ENCODE results near the gene EMC1. TPM values are rescaled to one million over a fixed set of nuclear protein-coding genes. Genes with fewer than 3 reads are reported as not detected.

Gene EMC1
- total RNA-seq, 2 experiments from 2014 or later, result 41.3 to 50.1 TPM

DNA sequence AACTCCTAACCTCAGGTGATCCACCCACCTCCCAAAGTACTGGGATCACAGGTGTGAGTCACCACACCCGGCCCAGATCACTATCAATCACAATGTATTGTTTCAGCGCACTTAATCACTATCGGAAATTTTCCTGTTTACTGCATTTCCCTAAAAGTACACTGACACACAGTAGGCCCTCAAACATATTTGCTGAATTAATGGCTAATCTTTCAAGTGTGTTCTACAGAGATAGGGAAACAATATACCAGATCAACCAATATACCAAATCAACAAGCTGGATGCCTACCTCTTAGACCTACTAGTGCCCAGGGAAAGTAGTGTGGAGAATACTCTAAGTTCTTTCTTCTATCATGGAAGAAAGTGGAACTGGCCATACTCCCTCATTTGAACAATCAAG is 58.3 kb downstream of the EMC1 start:
- no peak overlapping the region for H3K4me2 ChIP-seq (ENCODE audit: low read length)
- ChIA-PET CTCF (ENCODE audit: unreplicated experiment) (no interaction called here), POLR2A (no interaction called here)
- no peaks in the 10 kb centered on the region for H4K20me1 ChIP-seq (ENCODE audit: insufficient read depth, low read length)
- H3K4me3 ChIP-seq (ENCODE audit: low read depth, low read length, poor library complexity, severe bottlenecking), result no peak overlapping the region
- intact Hi-C loops (cut with micrococcal nuclease; ENCODE audit: unreplicated experiment), result no loop called here
- DNase-seq (ENCODE audit: low spot score), result no peak
- no peaks in the 10 kb centered on the region for H3K9me3 ChIP-seq (ENCODE audit: low read length)
- H3K4me1 ChIP-seq (ENCODE audit: insufficient read depth, low read length, poor library complexity, severe bottlenecking), result no peaks in the 10 kb centered on the region
- H3K9me2 ChIP-seq (ENCODE audit: insufficient read depth, low read length), result no peaks in the 10 kb centered on the region
- H3K79me2 ChIP-seq (ENCODE audit: insufficient read depth, low read depth, low read length), result no peaks in the 10 kb centered on the region
- H3K27ac ChIP-seq (ENCODE audit: low read depth, low read length, poor library complexity, severe bottlenecking), result no peak overlapping the region
- peaks cover 89% of the 10 kb centered on the region for H3K36me3 ChIP-seq (ENCODE audit: insufficient read depth, low read length)
- TF ChIP-seq, protein P1, sequence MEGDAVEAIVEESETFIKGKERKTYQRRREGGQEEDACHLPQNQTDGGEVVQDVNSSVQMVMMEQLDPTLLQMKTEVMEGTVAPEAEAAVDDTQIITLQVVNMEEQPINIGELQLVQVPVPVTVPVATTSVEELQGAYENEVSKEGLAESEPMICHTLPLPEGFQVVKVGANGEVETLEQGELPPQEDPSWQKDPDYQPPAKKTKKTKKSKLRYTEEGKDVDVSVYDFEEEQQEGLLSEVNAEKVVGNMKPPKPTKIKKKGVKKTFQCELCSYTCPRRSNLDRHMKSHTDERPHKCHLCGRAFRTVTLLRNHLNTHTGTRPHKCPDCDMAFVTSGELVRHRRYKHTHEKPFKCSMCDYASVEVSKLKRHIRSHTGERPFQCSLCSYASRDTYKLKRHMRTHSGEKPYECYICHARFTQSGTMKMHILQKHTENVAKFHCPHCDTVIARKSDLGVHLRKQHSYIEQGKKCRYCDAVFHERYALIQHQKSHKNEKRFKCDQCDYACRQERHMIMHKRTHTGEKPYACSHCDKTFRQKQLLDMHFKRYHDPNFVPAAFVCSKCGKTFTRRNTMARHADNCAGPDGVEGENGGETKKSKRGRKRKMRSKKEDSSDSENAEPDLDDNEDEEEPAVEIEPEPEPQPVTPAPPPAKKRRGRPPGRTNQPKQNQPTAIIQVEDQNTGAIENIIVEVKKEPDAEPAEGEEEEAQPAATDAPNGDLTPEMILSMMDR (conservative IDR thresholded peaks at IDR 0.05; ENCODE audit: low read length), result no peak
- no peak for TF ChIP-seq EZH2phosphoT487 (IDR thresholded peaks at IDR 0.05; ENCODE audit: borderline replicate concordance, low read depth, low read length)
- no peak overlapping the region for H2AFZ ChIP-seq (ENCODE audit: low read length)
- no TSS peak for BruUV-seq (replicated peaks)

DNA sequence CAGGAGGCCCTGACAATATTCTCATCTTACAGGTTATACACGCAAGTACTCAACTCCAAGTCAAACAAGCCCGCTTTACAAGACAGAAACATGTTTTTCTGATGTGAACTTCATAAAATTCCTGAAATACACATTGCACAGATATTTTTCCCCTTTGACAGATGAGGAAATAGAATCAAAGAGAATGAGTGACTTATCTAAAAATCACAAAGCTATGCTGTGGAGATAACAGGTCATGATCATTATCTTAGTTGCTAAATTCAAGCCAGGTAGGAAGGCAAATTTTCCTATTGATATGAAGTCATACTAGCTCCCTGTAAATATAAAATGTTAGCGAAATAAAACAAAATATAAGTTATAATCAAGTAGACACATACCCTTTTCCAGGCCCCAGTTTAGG is 59.5 kb downstream of the EMC1 start:
- no peaks in the 10 kb centered on the region for H3K79me2 ChIP-seq (ENCODE audit: insufficient read depth, low read depth, low read length)
- DNase-seq (ENCODE audit: low spot score), result no peak
- no peak overlapping the region for H3K4me2 ChIP-seq (ENCODE audit: low read length)
- H3K9me3 ChIP-seq (ENCODE audit: low read length), result no peaks in the 10 kb centered on the region
- H3K4me3 ChIP-seq (ENCODE audit: low read depth, low read length, poor library complexity, severe bottlenecking), result no peak overlapping the region
- H3K9me2 ChIP-seq (ENCODE audit: insufficient read depth, low read length), result no peaks in the 10 kb centered on the region
- TF ChIP-seq, protein P1 (conservative IDR thresholded peaks at IDR 0.05; ENCODE audit: low read length), result no peak
- no peak for TF ChIP-seq EZH2phosphoT487 (IDR thresholded peaks at IDR 0.05; ENCODE audit: borderline replicate concordance, low read depth, low read length)
- peaks cover 88% of the 10 kb centered on the region for H3K36me3 ChIP-seq (ENCODE audit: insufficient read depth, low read length)
- H4K20me1 ChIP-seq (ENCODE audit: insufficient read depth, low read length), result no peaks in the 10 kb centered on the region
- no TSS peak for BruUV-seq (replicated peaks)
- ChIA-PET CTCF (ENCODE audit: unreplicated experiment) (no interaction called here), POLR2A (interaction anchor here (1.0 kb wide), 1 partner anchor 9 kb away, joined by 4 read pairs; no protein-coding TSS in a partner anchor)
- H3K27ac ChIP-seq (ENCODE audit: low read depth, low read length, poor library complexity, severe bottlenecking), result no peak overlapping the region
- no peak overlapping the region for H2AFZ ChIP-seq (ENCODE audit: low read length)
- intact Hi-C loops (cut with micrococcal nuclease; ENCODE audit: unreplicated experiment), result no loop called here
- H3K4me1 ChIP-seq (ENCODE audit: insufficient read depth, low read length, poor library complexity, severe bottlenecking), result no peaks in the 10 kb centered on the region

DNA sequence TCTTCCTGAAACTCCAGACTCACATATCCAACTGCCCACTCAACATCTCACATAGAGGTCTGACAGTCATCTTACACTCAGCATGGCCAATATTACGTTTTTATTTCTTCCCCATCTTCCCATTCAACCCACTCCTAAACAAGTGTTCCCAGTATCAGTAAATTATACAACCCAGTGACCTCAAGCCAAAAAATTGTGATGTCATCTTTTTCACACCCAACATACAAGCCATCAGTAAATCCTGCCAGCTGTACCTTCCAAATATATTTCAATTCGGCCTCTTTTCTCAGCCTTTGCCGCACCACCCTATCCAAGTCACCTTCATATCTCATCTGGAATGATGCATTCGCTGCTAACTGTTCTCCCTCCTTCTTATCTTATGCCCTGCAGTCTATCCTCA is 60.9 kb downstream of the EMC1 start:
- Histone ChIP-seq H4K20me1 (ENCODE audit: insufficient read depth, low read length) (0 out of 2 replicates have a peak, but pooled peaks cover 3% of the 10 kb centered on the region), H3K27ac (ENCODE audit: low read depth, low read length, poor library complexity, severe bottlenecking) (no peak overlapping the region), H3K4me1 (ENCODE audit: insufficient read depth, low read length, poor library complexity, severe bottlenecking) (no peaks in the 10 kb centered on the region), H3K4me2 (ENCODE audit: low read length) (no peak overlapping the region), H3K9me2 (ENCODE audit: insufficient read depth, low read length) (no peaks in the 10 kb centered on the region), H3K36me3 (ENCODE audit: insufficient read depth, low read length) (peaks cover 88% of the 10 kb centered on the region), H2AFZ (ENCODE audit: low read length) (no peak overlapping the region), H3K79me2 (ENCODE audit: insufficient read depth, low read depth, low read length) (no peaks in the 10 kb centered on the region), H3K4me3 (ENCODE audit: low read depth, low read length, poor library complexity, severe bottlenecking) (no peak overlapping the region), H3K9me3 (ENCODE audit: low read length) (no peaks in the 10 kb centered on the region)
- no TSS peak for BruUV-seq (replicated peaks)
- ChIA-PET POLR2A (no interaction called here), CTCF (ENCODE audit: unreplicated experiment) (no interaction called here)
- intact Hi-C loops (cut with micrococcal nuclease; ENCODE audit: unreplicated experiment), result no loop called here
- no peak for DNase-seq (ENCODE audit: low spot score)
- no peak for TF ChIP-seq EZH2phosphoT487 (IDR thresholded peaks at IDR 0.05; ENCODE audit: borderline replicate concordance, low read depth, low read length)
- TF ChIP-seq, protein P1 (conservative IDR thresholded peaks at IDR 0.05; ENCODE audit: low read length), result no peak

Measured in OCI-LY7 (cell line).